ENCODE data around the gene PIP5K1B. TPM values are rescaled to one million over a fixed set of nuclear protein-coding genes. Genes with fewer than 3 reads are reported as not detected.
A peak's percentile ranks its signal among the peaks of the same experiment; 100 is the strongest.

The PIP5K1B gene
- total and polyA plus RNA-seq, 2 of the 13 experiments (the other 11 are each of a cell fraction or from before 2014, with no cell fraction given), result 15.8 to 17.5 TPM

DNA sequence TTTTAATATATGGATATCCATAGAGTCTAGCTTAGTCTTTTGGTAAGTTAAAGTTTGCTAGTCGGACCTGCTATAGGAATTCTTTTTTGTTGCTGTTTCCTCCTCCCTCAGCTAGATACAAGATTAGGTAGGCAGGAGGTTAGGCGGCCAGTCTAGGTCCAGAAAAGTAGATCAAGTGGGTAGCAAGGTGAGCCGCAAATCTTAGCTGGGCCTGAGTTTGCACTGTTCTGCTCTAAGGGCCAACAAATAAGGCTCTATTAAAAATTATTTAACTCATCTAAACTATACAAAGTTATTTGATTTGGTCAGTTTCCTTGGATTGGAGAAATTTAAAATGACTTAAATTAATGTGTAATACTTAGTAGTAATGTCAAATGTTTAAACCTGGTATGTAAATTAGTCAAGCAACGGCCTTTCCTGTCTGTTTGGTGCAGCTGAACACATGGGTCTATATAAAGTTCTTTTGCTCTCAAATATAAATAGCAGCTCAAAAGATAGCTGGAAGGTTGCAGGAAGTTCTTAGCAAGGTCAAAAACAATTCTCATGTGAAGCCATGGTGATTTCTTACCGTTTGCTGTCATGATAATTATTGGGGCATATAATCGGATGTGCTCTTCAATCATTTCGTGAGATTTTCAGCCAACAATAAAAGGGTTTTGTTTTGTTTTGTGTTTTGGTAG, 236.9 kb downstream of the PIP5K1B start:
- 98% methylated on average over 7 of the region's 7 CpGs for WGBS (ENCODE audit: low lambda C conversion rate)

DNA sequence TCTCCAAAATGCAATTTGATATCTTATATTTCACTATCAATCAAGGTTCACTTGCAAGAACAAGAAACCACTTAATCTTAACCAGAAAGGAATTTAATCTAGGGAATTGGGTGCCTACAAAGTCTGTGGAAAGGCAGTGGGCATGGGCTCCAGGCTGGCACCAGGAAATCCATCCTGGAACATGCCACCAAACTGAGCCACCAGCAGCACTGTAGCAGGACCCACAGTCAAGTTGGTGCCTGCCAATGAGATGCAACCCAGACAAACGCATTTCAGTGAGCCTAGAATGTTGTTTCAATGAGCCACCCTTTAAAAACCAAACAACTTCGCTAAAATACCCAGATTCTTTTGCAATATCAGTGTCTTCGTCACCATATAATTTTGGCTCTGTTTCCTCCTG, 237.8 kb downstream of the PIP5K1B start:
- Histone ChIP-seq H3K4me2 (ENCODE audit: low read depth, low read length) (no peak overlapping the region), H3K27me3 (ENCODE audit: control insufficient read depth in 1 of 2, insufficient read depth in 2 of 2, low read length in 2 of 2) (no peaks in the 10 kb centered on the region), H3K4me1 (ENCODE audit: insufficient read depth, low read length) (no peaks in the 10 kb centered on the region), H3K27ac (ENCODE audit: extremely low read length, insufficient read depth, low read length) (no peak overlapping the region), H4K20me1 (ENCODE audit: insufficient read depth, low read length) (no peaks in the 10 kb centered on the region), H3K9me3 (ENCODE audit: low read length) (no peaks in the 10 kb centered on the region), H3K9ac (ENCODE audit: insufficient read depth, low read depth, low read length) (no peak overlapping the region), H2AFZ (ENCODE audit: low read length) (no peak overlapping the region), H3K36me3 (replicated peaks in 1 of 2; ENCODE audit: control insufficient read depth in 1 of 2, insufficient read depth in 2 of 2, low read length in 2 of 2) (peaks cover 14 to 35% of the 10 kb centered on the region in 2 experiments), H3K4me3 (replicated peaks in 1 of 3; ENCODE audit: insufficient read depth in 1 of 3, low read depth in 2 of 3, low read length in 3 of 3) (no peak overlapping the region), H3K79me2 (ENCODE audit: insufficient read depth, low read length) (no peaks in the 10 kb centered on the region)
- no TSS peak for BruUV-seq (replicated peaks)
- ChIA-PET POLR2A (no interaction called here), CTCF (ENCODE audit: low intra/inter-chr PET ratio, low total read pairs) (no interaction called here)
- WGBS (ENCODE audit: low lambda C conversion rate), result 100% methylated on average over 3 of the region's 3 CpGs
- DNase-seq (ENCODE audit: low spot score) (no peak), ATAC-seq (no peak), FAIRE-seq (no peak)
- in situ Hi-C loops (cut with HindIII; ENCODE audit: extremely low pct_ligation_motif_present, low pct_unique_long_range_greater_than_20kb) (no loop called here), intact Hi-C loops (cut with micrococcal nuclease; ENCODE audit: unreplicated experiment) (no loop called here)
- TF ChIP-seq TSC22D2 (CRISPR knock-in tag; IDR thresholded peaks at IDR 0.05; ENCODE audit: borderline replicate concordance), result no peak
- TF ChIP-seq, protein P1, sequence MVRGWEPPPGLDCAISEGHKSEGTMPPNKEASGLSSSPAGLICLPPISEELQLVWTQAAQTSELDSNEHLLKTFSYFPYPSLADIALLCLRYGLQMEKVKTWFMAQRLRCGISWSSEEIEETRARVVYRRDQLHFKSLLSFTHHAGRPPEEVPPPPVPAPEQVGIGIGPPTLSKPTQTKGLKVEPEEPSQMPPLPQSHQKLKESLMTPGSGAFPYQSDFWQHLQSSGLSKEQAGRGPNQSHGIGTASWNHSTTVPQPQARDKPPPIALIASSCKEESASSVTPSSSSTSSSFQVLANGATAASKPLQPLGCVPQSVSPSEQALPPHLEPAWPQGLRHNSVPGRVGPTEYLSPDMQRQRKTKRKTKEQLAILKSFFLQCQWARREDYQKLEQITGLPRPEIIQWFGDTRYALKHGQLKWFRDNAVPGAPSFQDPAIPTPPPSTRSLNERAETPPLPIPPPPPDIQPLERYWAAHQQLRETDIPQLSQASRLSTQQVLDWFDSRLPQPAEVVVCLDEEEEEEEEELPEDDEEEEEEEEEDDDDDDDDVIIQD (CRISPR knock-in tag; IDR thresholded peaks at IDR 0.05; ENCODE audit: low read depth), result no peak
- TF ChIP-seq, protein P2, sequence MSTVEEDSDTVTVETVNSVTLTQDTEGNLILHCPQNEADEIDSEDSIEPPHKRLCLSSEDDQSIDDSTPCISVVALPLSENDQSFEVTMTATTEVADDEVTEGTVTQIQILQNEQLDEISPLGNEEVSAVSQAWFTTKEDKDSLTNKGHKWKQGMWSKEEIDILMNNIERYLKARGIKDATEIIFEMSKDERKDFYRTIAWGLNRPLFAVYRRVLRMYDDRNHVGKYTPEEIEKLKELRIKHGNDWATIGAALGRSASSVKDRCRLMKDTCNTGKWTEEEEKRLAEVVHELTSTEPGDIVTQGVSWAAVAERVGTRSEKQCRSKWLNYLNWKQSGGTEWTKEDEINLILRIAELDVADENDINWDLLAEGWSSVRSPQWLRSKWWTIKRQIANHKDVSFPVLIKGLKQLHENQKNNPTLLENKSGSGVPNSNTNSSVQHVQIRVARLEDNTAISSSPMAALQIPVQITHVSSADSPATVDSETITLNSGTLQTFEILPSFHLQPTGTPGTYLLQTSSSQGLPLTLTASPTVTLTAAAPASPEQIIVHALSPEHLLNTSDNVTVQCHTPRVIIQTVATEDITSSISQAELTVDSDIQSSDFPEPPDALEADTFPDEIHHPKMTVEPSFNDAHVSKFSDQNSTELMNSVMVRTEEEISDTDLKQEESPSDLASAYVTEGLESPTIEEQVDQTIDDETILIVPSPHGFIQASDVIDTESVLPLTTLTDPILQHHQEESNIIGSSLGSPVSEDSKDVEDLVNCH (CRISPR knock-in tag; IDR thresholded peaks at IDR 0.05), result no peak
- TF ChIP-seq NAIF1 (CRISPR knock-in tag; IDR thresholded peaks at IDR 0.05; ENCODE audit: borderline replicate concordance), result no peak
- TF ChIP-seq ZNF430 (CRISPR knock-in tag; IDR thresholded peaks at IDR 0.05), result no peak
- no peak for TF ChIP-seq REL (CRISPR knock-in tag; conservative IDR thresholded peaks at IDR 0.05)

More for the DNA sequence above, 236.9 kb downstream of the PIP5K1B start:
- Histone ChIP-seq H3K4me1 (ENCODE audit: insufficient read depth, low read length) (no peaks in the 10 kb centered on the region), H3K4me3 (replicated peaks in 1 of 3; ENCODE audit: insufficient read depth in 1 of 3, low read depth in 2 of 3, low read length in 3 of 3) (no peak overlapping the region), H4K20me1 (ENCODE audit: insufficient read depth, low read length) (no peaks in the 10 kb centered on the region), H3K79me2 (ENCODE audit: insufficient read depth, low read length) (no peaks in the 10 kb centered on the region), H3K27me3 (ENCODE audit: control insufficient read depth in 1 of 2, insufficient read depth in 2 of 2, low read length in 2 of 2) (no peaks in the 10 kb centered on the region), H2AFZ (ENCODE audit: low read length) (no peak overlapping the region), H3K9ac (ENCODE audit: insufficient read depth, low read depth, low read length) (no peak overlapping the region), H3K36me3 (replicated peaks in 1 of 2; ENCODE audit: control insufficient read depth in 1 of 2, insufficient read depth in 2 of 2, low read length in 2 of 2) (peaks cover 8 to 35% of the 10 kb centered on the region in 2 experiments), H3K9me3 (ENCODE audit: low read length) (no peaks in the 10 kb centered on the region), H3K4me2 (ENCODE audit: low read depth, low read length) (no peak overlapping the region), H3K27ac (ENCODE audit: extremely low read length, insufficient read depth, low read length) (no peak overlapping the region)
- in situ Hi-C loops (cut with HindIII; ENCODE audit: extremely low pct_ligation_motif_present, low pct_unique_long_range_greater_than_20kb) (no loop called here), intact Hi-C loops (cut with micrococcal nuclease; ENCODE audit: unreplicated experiment) (no loop called here)
- no peak for FAIRE-seq
- no peak for DNase-seq (ENCODE audit: low spot score)
- TF ChIP-seq ZNF672 (CRISPR knock-in tag; IDR thresholded peaks at IDR 0.05), result no peak
- TF ChIP-seq, protein P3, sequence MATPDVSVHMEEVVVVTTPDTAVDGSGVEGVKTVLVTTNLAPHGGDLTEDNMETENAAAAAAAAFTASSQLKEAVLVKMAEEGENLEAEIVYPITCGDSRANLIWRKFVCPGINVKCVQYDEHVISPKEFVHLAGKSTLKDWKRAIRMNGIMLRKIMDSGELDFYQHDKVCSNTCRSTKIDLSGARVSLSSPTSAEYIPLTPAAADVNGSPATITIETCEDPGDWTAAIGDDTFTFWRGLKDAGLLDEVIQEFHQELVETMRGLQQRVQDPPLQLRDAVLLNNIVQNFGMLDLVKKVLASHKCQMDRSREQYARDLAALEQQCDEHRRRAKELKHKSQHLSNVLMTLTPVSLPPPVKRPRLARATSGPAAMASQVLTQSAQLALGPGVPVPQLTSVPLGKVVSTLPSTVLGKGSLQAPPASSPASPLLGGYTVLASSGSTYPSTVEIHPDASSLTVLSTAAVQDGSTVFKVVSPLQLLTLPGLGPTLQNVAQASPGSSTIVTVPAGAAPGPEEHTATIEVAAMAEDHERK (CRISPR knock-in tag; IDR thresholded peaks at IDR 0.05; ENCODE audit: low read depth), result no peak
- TF ChIP-seq, protein P4, sequence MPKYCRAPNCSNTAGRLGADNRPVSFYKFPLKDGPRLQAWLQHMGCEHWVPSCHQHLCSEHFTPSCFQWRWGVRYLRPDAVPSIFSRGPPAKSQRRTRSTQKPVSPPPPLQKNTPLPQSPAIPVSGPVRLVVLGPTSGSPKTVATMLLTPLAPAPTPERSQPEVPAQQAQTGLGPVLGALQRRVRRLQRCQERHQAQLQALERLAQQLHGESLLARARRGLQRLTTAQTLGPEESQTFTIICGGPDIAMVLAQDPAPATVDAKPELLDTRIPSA (CRISPR knock-in tag; IDR thresholded peaks at IDR 0.05; ENCODE audit: borderline replicate concordance), result no peak
- CTCF ChIA-PET (ENCODE audit: low intra/inter-chr PET ratio, low total read pairs), result no interaction called here
- TSS peak; percentile 33 for BruUV-seq (replicated peaks)
- POLR2A ChIA-PET, result interaction anchor here (0.6 kb wide), 1 partner anchor 1479 kb away, joined by 3 read pairs; no protein-coding TSS in a partner anchor
- no peak for ATAC-seq
